ENCODE results near the gene AGAP1. TPM values are rescaled to one million over a fixed set of nuclear protein-coding genes. Genes with fewer than 3 reads are reported as not detected.

Gene AGAP1
- polyA plus RNA-seq, 2 of the 4 experiments (the other 2 are of a cell fraction), result 20.2 to 21.9 TPM

DNA sequence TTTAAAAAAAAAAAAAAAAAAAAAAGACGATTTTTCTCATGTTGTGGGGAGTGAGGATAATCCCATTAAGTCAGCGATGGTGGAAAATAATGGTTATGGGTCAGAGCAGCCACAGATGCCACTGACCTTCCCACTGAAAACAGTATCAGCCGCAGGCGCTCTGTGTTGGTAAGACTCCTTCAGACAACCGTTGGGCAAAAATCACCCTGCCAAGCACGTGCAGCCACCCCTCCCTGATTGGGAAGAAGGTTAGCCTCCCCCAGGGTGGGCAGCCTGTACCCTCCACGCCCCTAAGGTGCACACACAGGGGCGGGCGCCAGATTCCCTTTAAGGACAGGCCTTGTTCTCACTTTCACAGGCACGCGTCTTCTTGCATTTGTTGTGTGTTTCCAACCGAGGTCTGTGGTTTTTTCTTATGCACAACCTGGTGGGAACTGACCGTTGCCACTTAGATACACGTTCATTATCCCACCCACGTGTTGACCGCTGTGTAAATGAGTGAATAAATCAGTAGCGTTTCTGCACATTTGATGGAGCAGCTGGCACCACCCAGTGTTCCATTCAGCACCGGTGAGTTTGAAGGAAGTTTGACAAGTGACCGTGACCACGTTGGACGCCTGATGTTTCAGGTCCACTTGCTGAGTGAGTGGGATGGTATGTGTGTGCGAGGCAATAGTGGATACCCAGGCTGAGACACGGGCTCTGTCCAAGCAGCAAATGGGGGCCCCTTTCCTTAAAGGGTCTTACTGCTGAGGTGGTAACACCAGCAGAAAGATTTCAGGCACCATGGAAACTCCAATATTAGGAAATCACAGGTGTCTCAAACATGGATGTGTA lies 476.6 kb downstream of the AGAP1 start:
- Histone ChIP-seq H3K4me2 (no peak overlapping the region), H3K4me3 (no peak overlapping the region), H3K9me3 (no peaks in the 10 kb centered on the region), H3K27ac (no peak overlapping the region), H3K4me1 (no peaks in the 10 kb centered on the region)
- ChIA-PET POLR2A (no interaction called here), CTCF (interaction anchor here (0.7 to 1.7 kb wide), 2 partner anchors 11 to 360 kb away, joined by 3 to 7 read pairs; no protein-coding TSS in a partner anchor)
- TF ChIP-seq, protein P1, sequence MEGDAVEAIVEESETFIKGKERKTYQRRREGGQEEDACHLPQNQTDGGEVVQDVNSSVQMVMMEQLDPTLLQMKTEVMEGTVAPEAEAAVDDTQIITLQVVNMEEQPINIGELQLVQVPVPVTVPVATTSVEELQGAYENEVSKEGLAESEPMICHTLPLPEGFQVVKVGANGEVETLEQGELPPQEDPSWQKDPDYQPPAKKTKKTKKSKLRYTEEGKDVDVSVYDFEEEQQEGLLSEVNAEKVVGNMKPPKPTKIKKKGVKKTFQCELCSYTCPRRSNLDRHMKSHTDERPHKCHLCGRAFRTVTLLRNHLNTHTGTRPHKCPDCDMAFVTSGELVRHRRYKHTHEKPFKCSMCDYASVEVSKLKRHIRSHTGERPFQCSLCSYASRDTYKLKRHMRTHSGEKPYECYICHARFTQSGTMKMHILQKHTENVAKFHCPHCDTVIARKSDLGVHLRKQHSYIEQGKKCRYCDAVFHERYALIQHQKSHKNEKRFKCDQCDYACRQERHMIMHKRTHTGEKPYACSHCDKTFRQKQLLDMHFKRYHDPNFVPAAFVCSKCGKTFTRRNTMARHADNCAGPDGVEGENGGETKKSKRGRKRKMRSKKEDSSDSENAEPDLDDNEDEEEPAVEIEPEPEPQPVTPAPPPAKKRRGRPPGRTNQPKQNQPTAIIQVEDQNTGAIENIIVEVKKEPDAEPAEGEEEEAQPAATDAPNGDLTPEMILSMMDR (IDR thresholded peaks at IDR 0.05), result no peak
- TF ChIP-seq GATA3 (IDR thresholded peaks at IDR 0.05; ENCODE audit: borderline replicate concordance) (no peak), CHD4 (IDR thresholded peaks at IDR 0.05; ENCODE audit: borderline replicate concordance) (no peak), CBX2 (IDR thresholded peaks at IDR 0.05; ENCODE audit: borderline replicate concordance, low read depth) (no peak), CBX8 (IDR thresholded peaks at IDR 0.05) (no peak), RNF2 (IDR thresholded peaks at IDR 0.05; ENCODE audit: borderline replicate concordance, low read depth) (no peak), EHMT2 (IDR thresholded peaks at IDR 0.05; ENCODE audit: low read depth) (no peak), CEBPB (IDR thresholded peaks at IDR 0.05) (no peak)
- TF ChIP-seq, protein P2, sequence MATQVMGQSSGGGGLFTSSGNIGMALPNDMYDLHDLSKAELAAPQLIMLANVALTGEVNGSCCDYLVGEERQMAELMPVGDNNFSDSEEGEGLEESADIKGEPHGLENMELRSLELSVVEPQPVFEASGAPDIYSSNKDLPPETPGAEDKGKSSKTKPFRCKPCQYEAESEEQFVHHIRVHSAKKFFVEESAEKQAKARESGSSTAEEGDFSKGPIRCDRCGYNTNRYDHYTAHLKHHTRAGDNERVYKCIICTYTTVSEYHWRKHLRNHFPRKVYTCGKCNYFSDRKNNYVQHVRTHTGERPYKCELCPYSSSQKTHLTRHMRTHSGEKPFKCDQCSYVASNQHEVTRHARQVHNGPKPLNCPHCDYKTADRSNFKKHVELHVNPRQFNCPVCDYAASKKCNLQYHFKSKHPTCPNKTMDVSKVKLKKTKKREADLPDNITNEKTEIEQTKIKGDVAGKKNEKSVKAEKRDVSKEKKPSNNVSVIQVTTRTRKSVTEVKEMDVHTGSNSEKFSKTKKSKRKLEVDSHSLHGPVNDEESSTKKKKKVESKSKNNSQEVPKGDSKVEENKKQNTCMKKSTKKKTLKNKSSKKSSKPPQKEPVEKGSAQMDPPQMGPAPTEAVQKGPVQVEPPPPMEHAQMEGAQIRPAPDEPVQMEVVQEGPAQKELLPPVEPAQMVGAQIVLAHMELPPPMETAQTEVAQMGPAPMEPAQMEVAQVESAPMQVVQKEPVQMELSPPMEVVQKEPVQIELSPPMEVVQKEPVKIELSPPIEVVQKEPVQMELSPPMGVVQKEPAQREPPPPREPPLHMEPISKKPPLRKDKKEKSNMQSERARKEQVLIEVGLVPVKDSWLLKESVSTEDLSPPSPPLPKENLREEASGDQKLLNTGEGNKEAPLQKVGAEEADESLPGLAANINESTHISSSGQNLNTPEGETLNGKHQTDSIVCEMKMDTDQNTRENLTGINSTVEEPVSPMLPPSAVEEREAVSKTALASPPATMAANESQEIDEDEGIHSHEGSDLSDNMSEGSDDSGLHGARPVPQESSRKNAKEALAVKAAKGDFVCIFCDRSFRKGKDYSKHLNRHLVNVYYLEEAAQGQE (IDR thresholded peaks at IDR 0.05), result no peak
- TF ChIP-seq, protein P3, sequence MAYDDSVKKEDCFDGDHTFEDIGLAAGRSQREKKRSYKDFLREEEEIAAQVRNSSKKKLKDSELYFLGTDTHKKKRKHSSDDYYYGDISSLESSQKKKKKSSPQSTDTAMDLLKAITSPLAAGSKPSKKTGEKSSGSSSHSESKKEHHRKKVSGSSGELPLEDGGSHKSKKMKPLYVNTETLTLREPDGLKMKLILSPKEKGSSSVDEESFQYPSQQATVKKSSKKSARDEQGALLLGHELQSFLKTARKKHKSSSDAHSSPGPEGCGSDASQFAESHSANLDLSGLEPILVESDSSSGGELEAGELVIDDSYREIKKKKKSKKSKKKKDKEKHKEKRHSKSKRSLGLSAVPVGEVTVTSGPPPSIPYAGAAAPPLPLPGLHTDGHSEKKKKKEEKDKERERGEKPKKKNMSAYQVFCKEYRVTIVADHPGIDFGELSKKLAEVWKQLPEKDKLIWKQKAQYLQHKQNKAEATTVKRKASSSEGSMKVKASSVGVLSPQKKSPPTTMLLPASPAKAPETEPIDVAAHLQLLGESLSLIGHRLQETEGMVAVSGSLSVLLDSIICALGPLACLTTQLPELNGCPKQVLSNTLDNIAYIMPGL (CRISPR knock-in tag; IDR thresholded peaks at IDR 0.05; ENCODE audit: borderline replicate concordance), result no peak
- no peak for FAIRE-seq
- DNase-seq (ENCODE audit: low read depth in 1 of 2, low spot score in 1 of 2), result no peak
- no peak for ATAC-seq
- WGBS (ENCODE audit: missing lambda C conversion rate), result 89% methylated on average over 23 of the region's 23 CpGs

DNA sequence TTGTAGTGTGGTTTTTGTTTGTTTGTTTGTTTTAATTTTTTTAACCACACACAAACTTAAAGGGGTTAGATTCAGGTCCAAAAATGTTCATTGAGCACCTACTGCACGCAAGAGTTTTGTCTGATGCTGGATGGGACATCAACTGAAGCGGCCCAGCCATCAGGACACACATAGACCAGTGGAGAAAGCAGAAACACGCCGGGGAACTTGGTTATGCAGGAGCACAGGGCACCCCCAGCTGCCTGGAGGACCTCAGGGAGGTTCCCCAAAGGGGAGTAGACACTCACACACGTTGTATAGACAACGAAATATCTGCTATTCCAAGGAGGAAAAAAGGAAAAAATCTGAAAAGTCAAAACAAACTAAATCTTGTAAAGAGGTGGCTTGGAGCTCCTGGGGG lies 482.7 kb downstream of the AGAP1 start:
- H3K4me3 ChIP-seq, result no peak overlapping the region
- H3K27ac ChIP-seq, result no peak overlapping the region
- FAIRE-seq (no peak), ATAC-seq (no peak), DNase-seq (ENCODE audit: low read depth in 1 of 2, low spot score in 1 of 2) (no peak)
- no peak overlapping the region for H3K4me2 ChIP-seq
- no peaks in the 10 kb centered on the region for H3K4me1 ChIP-seq
- POLR2A ChIA-PET, result no interaction called here
- WGBS (ENCODE audit: missing lambda C conversion rate), result 89% methylated on average over 6 of the region's 6 CpGs
- CTCF ChIA-PET, result interaction anchor here (3.2 kb wide), 1 partner anchor 15 kb away, joined by 9 read pairs; no protein-coding TSS in a partner anchor
- H3K9me3 ChIP-seq, result no peaks in the 10 kb centered on the region
- no peak for TF ChIP-seq KDM5A (IDR thresholded peaks at IDR 0.05)

DNA sequence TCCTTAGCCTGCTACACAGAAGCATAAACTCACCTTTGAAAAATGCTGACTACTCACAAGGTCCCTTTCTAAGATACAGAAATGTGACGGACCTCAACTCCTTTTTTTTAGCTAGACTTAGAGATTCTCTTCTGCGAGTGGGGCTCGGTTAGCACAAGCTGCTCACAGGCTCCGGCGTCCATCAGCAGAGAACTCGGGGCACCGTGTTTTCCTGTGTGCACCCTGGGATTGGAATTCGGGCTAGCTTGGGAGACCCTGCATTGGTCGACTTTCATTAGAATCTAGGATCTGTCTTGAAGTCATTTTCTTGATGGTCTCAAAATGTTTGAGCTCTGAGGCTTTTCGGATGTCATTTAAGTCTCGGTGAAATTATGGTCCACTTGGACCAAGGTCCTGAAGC lies 483.1 kb downstream of the AGAP1 start:
- Histone ChIP-seq H3K27ac (no peak overlapping the region), H3K4me2 (no peak overlapping the region), H3K9me3 (no peaks in the 10 kb centered on the region), H3K4me3 (no peak overlapping the region), H3K4me1 (no peaks in the 10 kb centered on the region)
- TF ChIP-seq TFCP2L1 (CRISPR knock-in tag; IDR thresholded peaks at IDR 0.05) (no peak), POLR2A (IDR thresholded peaks at IDR 0.05; ENCODE audit: low read length) (no peak)
- 87% methylated on average over 11 of the region's 11 CpGs for WGBS (ENCODE audit: missing lambda C conversion rate)
- POLR2A ChIA-PET, result no interaction called here
- ATAC-seq (no peak), FAIRE-seq (no peak), DNase-seq (ENCODE audit: low read depth in 1 of 2, low spot score in 1 of 2) (no peak)
- CTCF ChIA-PET, result interaction anchor here (3.2 kb wide), 1 partner anchor 15 kb away, joined by 9 read pairs; no protein-coding TSS in a partner anchor

Measured in A549 (cell line).